ENCODE results near the gene IQSEC1.
A peak's percentile ranks its signal among the peaks of the same experiment; 100 is the strongest.

The IQSEC1 gene

DNA sequence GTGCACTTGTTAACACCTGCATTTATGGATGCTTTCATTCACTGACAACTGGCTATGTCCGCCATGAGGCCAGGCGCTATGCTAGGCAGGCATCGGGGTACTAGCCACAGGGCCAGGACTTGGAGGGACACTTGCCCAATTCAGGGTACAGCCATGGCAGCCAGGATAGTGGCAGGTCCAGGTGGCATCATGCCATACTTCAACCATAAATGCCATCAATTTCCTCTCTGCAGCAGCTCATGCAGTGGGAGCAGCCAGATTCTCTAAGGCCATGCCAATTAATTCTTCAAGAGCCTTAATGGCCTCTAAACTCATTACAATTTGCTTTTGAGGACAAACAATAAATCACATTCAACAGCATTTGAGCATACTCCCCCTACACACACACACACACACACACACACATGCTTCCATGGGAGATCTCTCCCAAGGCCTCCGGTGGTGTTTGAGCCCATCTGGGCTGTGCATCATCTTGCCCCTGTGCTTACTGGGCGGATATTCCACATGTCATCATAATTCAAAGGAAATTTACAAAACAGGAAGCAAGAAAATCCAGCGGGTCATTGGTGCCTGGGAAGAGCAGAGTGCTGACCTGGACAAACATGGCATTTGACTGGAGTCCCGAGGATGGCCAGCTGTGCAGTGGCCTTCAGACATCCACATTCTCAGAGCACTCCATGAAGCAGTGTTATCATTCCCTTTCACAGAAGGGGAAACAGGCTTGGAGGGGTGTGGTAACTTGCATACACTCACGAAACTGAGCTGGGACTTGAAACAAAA is 109.1 kb downstream of the IQSEC1 start:
- DNase-seq = no peak

GRCh38 chr3:12963231-12963896 is 109.9 kb downstream of the IQSEC1 start:
- DNase-seq = no peak

DNA sequence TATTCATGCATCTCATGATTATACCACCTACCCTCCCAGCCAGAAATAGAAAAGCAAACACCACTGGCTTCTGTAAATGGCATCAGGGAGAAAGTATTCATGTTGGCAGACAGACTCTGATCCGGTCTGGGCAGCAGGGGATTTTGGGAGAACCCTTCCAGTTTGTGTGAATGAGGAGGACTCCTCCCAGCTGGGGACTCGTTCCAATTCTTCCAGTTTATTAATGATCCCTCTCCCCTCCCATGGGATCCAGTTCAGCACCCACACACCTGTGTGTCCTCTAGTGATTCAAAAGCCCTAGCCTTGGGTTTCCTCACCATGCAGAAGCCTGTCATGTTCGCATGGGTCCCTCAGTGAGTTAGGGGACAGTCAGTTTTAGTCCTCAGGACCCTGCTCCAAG is 110.9 kb downstream of the IQSEC1 start:
- DNase-seq = no peak

DNA sequence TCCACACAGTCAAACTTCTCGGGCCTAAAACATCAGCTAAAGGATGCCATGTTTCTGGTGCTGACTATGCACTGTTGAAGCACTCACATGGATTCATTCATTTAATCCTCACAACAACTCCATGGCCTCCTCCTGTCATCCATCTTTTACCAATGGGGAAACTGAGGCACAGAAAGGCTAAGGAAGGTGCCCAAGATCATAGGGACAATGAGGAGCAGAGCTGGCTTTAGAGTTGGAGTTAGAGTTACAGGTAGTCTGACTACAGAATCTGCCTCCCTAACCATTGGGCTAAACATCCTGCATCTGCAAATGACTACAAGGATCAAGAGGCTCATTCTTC is 111.6 kb downstream of the IQSEC1 start:
- no peak for DNase-seq

- DNase-seq = no peak
Measured at GRCh38 chr3:12961007-12961696, 112.1 kb downstream of the IQSEC1 start.

- DNase-seq = no peak
Measured at GRCh38 chr3:12960497-12960896, 112.7 kb downstream of the IQSEC1 start.

GRCh38 chr3:12959838-12960378 is 113.3 kb downstream of the IQSEC1 start:
- no peak for DNase-seq

DNA sequence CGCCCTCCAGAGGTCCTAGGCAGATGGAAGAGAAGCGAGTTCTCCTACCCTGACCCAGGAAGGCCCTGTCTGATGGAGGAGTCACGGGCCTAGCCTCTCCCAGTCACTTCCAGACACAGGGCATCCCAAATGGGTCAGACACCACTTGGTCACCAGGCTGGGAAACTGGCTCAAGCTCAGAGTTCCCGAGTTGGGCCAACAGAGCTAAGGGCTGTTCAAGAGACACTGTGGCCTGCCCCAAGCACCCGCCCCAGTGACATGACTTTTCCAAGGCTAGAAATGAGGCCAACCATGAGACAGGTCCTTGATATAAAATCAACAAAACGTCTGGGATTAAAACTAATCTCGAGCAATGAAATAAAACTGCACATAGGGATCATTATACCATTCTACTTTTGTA is 113.8 kb downstream of the IQSEC1 start:
- no peak for DNase-seq

- DNase-seq = no peak
Measured at GRCh38 chr3:12957824-12958792, 115.1 kb downstream of the IQSEC1 start.

DNA sequence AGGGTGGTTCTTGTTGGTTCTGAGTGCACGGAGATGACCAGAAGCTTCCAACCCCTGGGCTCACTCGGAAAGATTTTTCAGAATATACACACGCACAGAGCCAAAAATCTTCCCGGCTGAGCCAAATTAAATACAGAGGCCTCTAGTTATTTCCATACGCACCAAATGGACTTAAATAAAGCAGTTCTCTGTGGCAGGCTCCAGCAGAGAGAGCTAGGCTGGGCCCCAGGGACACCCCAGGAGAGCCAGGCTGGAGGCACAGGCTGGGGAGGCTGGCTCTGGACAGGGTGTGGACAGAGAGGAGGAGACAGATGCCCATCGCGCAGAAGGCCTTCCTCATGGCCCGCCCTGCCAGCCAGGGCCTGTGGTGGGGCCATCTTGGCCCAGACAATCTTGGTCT is 115.9 kb downstream of the IQSEC1 start:
- DNase-seq = no peak

DNA sequence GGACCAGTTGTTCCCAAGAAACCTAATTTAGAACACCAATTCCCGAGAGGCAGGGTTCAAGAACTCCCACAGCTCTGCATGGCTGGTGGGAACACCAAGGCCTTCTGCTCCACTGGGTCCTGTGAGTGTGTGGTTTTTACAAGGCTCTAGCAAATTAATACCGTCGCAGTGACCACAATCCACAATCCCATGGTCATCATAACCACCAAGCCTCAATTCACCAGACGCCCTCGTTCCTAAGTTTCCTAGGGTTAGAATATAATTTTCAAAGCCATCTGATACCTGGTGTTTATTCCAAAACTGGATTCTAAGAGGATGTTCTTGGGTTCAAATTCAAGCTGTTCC is 116.9 kb downstream of the IQSEC1 start:
- DNase-seq = no peak

DNA sequence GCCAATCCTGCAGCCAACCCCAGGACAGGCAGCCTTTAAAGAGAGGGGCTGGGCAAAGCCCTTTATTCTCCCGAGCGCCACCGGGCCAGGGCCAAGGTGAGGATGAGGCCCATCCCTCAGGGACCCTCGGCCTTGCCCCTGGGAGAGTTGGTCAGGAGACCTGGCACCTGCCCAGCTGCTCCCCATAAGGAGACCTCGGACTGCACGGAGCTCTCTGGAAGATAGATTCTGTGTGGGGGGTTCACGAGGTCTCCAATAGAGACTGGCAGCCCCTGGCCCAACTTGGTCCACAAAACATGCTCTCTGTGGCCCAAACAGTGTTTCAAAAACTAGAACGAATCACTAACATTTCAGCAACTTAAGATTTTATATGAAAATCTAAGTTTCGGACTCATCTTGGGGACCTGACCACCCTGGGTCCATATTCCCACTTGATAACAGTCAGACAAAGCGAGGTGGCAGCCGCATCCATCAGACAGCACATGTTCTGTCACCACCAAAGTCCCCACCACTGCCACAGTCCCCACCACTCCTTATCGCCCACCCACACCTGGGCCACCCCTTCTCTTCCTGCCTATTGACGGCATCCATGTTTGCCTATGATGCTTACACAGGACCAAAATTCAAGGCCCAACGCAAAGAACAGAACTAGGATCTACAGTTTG is 117.4 kb downstream of the IQSEC1 start:
- no peak for DNase-seq

GRCh38 chr3:12954891-12955650 is 118.2 kb downstream of the IQSEC1 start:
- peak; percentile 65 for DNase-seq

- no peak for DNase-seq
Measured at GRCh38 chr3:12954180-12954579, 119.0 kb downstream of the IQSEC1 start.

GRCh38 chr3:12953201-12953995 is 119.8 kb downstream of the IQSEC1 start:
- no peak for DNase-seq

DNA sequence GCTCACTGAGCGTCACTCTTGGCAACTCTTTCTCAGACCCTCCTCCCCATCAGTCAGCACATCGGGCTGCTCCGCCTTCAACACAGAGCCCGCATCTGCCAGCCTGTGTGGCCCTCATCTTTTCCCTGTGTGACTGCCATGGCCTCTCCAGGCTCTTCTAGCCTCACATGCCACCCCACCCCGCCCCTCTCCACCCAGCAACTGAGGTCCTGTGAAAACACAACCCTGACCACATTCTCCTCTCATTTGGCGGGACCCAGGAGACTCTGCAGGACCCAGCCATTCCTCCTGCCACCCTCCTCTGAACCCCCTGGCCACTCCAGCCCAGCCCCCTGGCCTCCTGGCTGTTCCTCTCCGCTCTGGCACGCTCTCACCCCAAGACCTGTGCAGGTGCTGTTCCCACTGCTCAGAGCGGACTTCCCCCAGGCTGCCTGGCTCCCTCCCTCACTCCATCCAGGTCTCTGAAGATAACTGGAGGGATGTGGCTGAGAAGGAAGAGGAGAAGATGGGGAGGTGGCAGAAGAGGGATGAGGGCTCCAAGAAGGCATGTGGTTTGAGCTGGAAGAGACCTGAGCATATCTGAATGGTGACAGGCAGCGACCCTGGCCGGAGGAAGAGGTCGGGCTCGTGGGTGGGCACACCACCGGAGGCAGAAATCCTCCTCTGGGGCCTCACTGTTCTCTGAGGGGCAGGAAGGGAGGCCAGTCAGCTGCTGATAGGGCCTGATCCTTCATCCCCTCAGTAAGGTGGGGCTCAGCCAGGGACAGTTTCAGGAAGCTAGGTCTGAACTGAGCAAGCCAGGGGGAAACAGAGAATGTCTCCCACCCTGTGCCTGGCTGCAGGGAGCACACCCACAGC is 120.7 kb downstream of the IQSEC1 start:
- DNase-seq = no peak

DNA sequence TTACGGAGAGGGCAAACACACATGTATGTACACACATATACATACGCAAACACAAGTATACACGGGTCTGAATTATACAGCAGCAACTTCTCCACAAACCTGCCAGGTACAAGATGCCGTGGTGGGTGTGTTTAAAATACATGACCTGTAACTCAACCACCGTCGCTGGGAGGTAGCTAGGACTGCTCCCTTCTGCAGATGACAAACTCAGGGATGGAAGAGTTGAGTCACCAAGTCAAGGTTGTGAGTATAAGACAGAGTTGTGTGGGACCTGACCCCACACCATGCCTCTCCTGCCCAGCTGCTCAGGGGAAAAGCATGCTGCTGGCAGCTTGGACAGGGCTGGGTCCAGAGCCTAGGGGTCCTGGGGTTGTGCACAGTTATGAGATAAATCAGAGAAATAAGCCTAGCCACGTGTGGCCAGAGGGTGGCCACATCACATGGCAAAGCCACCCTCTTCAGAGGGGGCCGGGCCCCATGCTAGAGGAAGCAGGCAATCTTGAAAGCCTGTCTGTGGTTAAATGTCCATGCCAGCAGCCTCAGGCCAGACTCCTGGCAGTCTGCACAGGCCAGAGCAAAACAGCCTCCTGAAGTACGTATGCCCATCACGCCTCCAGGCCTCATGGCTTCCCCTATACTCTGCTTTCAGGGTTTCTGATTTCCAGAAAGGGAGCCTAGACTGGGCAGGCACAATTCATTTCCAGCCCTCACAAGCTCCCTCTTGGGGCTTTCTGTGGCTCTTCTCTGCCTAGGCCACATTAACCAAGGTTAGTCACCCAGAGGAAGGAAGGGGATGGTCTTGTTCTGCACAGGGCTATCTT is 124.1 kb downstream of the IQSEC1 start:
- no peak for DNase-seq

- DNase-seq = no peak
Measured at GRCh38 chr3:12948371-12948770, 124.9 kb downstream of the IQSEC1 start.
